Adrenal gland (tissue), 5 donors: ENCODE data around the gene STPG4.

Experiments
- POLR2A ChIP-seq, 2 donors: fragments of 450-650 bp; IDR thresholded peaks; one replicate each; pipeline ENCODE4 v1.6.1; 2017; ENCODE audit warnings: antibody characterized with exemption in 2 of 2, mild to moderate bottlenecking in 2 of 2, moderate library complexity in 1 of 2
- TF ChIP-seq, protein P1 (sequence below), 6 experiments: fragments of 450-650 bp in 4 of 6; fragments of 200-600 bp in 2 of 6; sonication (generic) in 1 of 6; IDR thresholded peaks; 1 replicate in 5 of 6; 2 replicates in 1 of 6; pipeline versions ENCODE4 v1.5.1 to v1.8.0; 2016 to 2021; ENCODE audit warnings: antibody characterized with exemption in 6 of 6, mild to moderate bottlenecking in 2 of 6, moderate library complexity in 1 of 6
- donor health status: DM: no; HTN: no; CAD: no.

DNA sequence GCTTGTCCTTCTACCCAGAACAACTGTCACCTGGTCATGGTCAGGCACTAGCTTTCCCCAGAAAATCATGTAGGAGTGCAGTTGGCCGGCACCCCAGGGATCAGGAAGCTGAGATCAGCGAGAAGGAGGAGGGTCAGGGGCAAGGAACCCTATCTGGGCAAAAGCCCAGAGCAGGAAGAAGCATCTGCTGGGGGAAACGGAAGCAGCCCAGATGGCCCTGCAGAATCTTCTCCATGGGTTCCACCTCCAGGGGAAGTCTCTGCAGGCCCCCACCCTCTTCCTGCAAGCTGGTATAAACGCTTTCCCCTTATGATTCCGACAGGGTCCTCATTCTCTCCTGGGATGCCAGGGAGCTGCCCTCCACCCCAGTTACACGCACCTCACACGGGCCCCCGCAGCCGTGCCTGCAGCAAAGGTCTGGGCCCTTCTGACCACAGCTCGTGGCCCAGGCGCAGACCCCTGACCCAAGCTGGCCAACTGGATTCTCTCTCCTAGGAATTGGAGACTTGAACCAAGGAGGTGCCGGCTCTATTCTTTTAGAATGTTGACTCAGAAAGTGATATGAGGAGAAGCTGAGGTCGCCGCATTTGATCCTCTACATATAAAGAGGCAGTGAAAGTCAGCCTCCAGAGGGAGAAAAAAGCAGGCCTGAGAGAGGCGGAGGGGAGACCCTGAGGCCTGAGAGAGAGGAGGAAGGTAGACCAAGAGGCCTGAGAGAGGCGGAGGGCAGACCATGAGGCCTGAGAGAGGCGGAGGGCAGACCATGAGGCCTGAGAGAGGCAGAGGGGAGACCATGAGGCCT lies 71.0 kb downstream of the STPG4 start:
- TF ChIP-seq, protein P1, sequence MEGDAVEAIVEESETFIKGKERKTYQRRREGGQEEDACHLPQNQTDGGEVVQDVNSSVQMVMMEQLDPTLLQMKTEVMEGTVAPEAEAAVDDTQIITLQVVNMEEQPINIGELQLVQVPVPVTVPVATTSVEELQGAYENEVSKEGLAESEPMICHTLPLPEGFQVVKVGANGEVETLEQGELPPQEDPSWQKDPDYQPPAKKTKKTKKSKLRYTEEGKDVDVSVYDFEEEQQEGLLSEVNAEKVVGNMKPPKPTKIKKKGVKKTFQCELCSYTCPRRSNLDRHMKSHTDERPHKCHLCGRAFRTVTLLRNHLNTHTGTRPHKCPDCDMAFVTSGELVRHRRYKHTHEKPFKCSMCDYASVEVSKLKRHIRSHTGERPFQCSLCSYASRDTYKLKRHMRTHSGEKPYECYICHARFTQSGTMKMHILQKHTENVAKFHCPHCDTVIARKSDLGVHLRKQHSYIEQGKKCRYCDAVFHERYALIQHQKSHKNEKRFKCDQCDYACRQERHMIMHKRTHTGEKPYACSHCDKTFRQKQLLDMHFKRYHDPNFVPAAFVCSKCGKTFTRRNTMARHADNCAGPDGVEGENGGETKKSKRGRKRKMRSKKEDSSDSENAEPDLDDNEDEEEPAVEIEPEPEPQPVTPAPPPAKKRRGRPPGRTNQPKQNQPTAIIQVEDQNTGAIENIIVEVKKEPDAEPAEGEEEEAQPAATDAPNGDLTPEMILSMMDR (IDR thresholded peaks at IDR 0.05): no peak
- TF ChIP-seq POLR2A (IDR thresholded peaks at IDR 0.05): no peak
